Posterior cingulate gyrus (tissue), 11 donors: ENCODE measurements around the gene ZNF277.
A peak's percentile ranks its signal among the peaks of the same experiment; 100 is the strongest.

Experiments used
- DNase-seq, 10 donors: peaks; one replicate each; pipeline versions ENCODE4 v3.0.0 to v3.0.0-alpha.2; 2020 to 2021; ENCODE audit warnings: mixed read lengths in 3 of 10
- intact Hi-C: fragments of 100-400 bp; cut with DNase I; formaldehyde crosslinking; loops from one replicate; pipeline ENCODE4 v1.15.1; 2023

Gene ZNF277

GRCh38 chr7:112206238-112206990, at the start of gene ZNF277, which contains the start of gene DOCK4:
Gene ZNF277 (plus strand): TSS chr7:112206695. CDS start chr7:112206717, 22 bp downstream.
Gene DOCK4 (minus strand): TSS chr7:112206399. CDS start chr7:112206138, 261 bp downstream.
- intact Hi-C loops: loop anchor here (5.0 to 10.0 kb wide), 4 partner anchors 44 to 452 kb away; no protein-coding TSS in a partner anchor
- peak; percentile 99 to 100 (median 99) for DNase-seq

- DNase-seq: no peak
- intact Hi-C loops: no loop called here
Measured at GRCh38 chr7:112157072-112157471, 49.4 kb upstream of the ZNF277 start.

- intact Hi-C loops: no loop called here
Measured at GRCh38 chr7:112159351-112159750, 47.1 kb upstream of the ZNF277 start.

GRCh38 chr7:112160130-112160770, 46.2 kb upstream of the ZNF277 start:
- DNase-seq: no peak
- intact Hi-C loops: loop anchor here (5.0 kb wide), 1 partner anchor 47 kb away; the partner anchor contains the start of genes DOCK4 and ZNF277

More at GRCh38 chr7:112159351-112159750, 47.1 kb upstream of the ZNF277 start:
- no peak for DNase-seq

GRCh38 chr7:112160771-112161150, 45.7 kb upstream of the ZNF277 start:
- no peak for DNase-seq
- intact Hi-C loops: loop anchor here (5.0 kb wide), 1 partner anchor 47 kb away; the partner anchor contains the start of genes DOCK4 and ZNF277

- intact Hi-C loops: loop anchor here (5.0 kb wide), 1 partner anchor 46 kb away; the partner anchor contains the start of genes DOCK4 and ZNF277
- DNase-seq: no peak
Measured at GRCh38 chr7:112161253-112162141, 45.0 kb upstream of the ZNF277 start.

- intact Hi-C loops: loop anchor here (5.0 kb wide), 1 partner anchor 45 kb away; the partner anchor contains the start of genes DOCK4 and ZNF277
- peak; percentile 48 to 94 (median 62) for DNase-seq
Measured at GRCh38 chr7:112162142-112162766, 44.2 kb upstream of the ZNF277 start.

GRCh38 chr7:112162784-112163506, 43.5 kb upstream of the ZNF277 start:
- DNase-seq: no peak
- intact Hi-C loops: loop anchor here (5.0 kb wide), 1 partner anchor 44 kb away; the partner anchor contains the start of genes DOCK4 and ZNF277

GRCh38 chr7:112167147-112167546, 39.3 kb upstream of the ZNF277 start:
- intact Hi-C loops: no loop called here
- peak in 1 of 10 donors; percentile 78 for DNase-seq

- no peak for DNase-seq
- intact Hi-C loops: no loop called here
Measured at GRCh38 chr7:112168915-112169314, 37.6 kb upstream of the ZNF277 start.

- no peak for DNase-seq
- intact Hi-C loops: no loop called here
Measured at GRCh38 chr7:112171673-112172072, 34.8 kb upstream of the ZNF277 start.

- intact Hi-C loops: no loop called here
- no peak for DNase-seq
Measured at GRCh38 chr7:112172870-112173567, 33.5 kb upstream of the ZNF277 start.

- intact Hi-C loops: no loop called here
- DNase-seq: no peak
Measured at GRCh38 chr7:112173568-112173905, 33.0 kb upstream of the ZNF277 start.

GRCh38 chr7:112174192-112174591, 32.3 kb upstream of the ZNF277 start:
- intact Hi-C loops: no loop called here
- DNase-seq: no peak

GRCh38 chr7:112176241-112176640, 30.3 kb upstream of the ZNF277 start:
- no peak for DNase-seq
- intact Hi-C loops: no loop called here

GRCh38 chr7:112176693-112177415, 29.6 kb upstream of the ZNF277 start:
- DNase-seq: no peak
- intact Hi-C loops: no loop called here

- intact Hi-C loops: no loop called here
- DNase-seq: no peak
Measured at GRCh38 chr7:112180223-112180622, 26.3 kb upstream of the ZNF277 start.

- DNase-seq: peak; percentile 61 to 97 (median 78)
- intact Hi-C loops: no loop called here
Measured at GRCh38 chr7:112182749-112183148, 23.7 kb upstream of the ZNF277 start.
